Kidney (tissue), 14 donors: Measurements from ENCODE around the gene SLC9A6. TPM values are rescaled to one million over a fixed set of nuclear protein-coding genes. Genes with fewer than 3 reads are reported as not detected.
A peak's percentile ranks its signal among the peaks of the same experiment; 100 is the strongest.

Experiments
- DNase-seq, 5 donors: peaks; one replicate each; pipeline ENCODE4 v3.0.0-alpha.2; 2013 to 2020
- FAIRE-seq: peaks from 2 replicates; lab custom pipeline; 2012; peaks lifted over from hg19 to GRCh38; lab: Jason Lieb, UNC
- H3K27ac ChIP-seq, 2 donors: one replicate each; pipeline ENCODE4 v1.7.0; 2013; ENCODE audit warnings: low read depth in 2 of 2, low read length in 2 of 2, inconsistent platforms in 1 of 2
- H3K27me3 ChIP-seq: one replicate; pipeline ENCODE4 v1.7.1; 2013; ENCODE audit warnings: low read length, inconsistent platforms; ENCODE audit not compliant: control insufficient read depth, insufficient read depth
- H3K36me3 ChIP-seq, 3 donors: one replicate each; pipeline versions ENCODE4 v1.7.0 to v1.7.1; 2013; ENCODE audit warnings: low read length in 3 of 3, control low read depth in 1 of 3, inconsistent platforms in 1 of 3; ENCODE audit not compliant: insufficient read depth in 3 of 3, control insufficient read depth in 2 of 3
- H3K4me1 ChIP-seq, 3 donors: one replicate each; pipeline versions ENCODE4 v1.7.0 to v1.7.1; 2013; ENCODE audit warnings: low read length in 3 of 3, inconsistent platforms in 1 of 3, low read depth in 1 of 3; ENCODE audit not compliant: control insufficient read depth in 2 of 3, insufficient read depth in 2 of 3
- H3K4me3 ChIP-seq, 3 donors: one replicate each; pipeline versions ENCODE4 v1.7.0 to v1.8.1; 2013; ENCODE audit warnings: low read length in 3 of 3, control low read depth in 1 of 3, inconsistent platforms in 1 of 3
- H3K9ac ChIP-seq, 3 donors: one replicate each; pipeline versions ENCODE4 v1.7.0 to v1.7.1; 2013; ENCODE audit warnings: low read length in 3 of 3, control low read depth in 1 of 3, inconsistent platforms in 1 of 3
- H3K9me3 ChIP-seq, 3 donors: one replicate each; pipeline versions ENCODE4 v1.7.0 to v1.7.1; 2013; ENCODE audit warnings: low read length in 3 of 3, control low read depth in 1 of 3, inconsistent platforms in 1 of 3; ENCODE audit not compliant: control insufficient read depth in 2 of 3, insufficient read depth in 1 of 3
- CTCF ChIP-seq: IDR thresholded peaks from 3 replicates; pipeline ENCODE4 v1.5.1; 2012; ENCODE audit warnings: mild to moderate bottlenecking, moderate library complexity, borderline replicate concordance; ENCODE audit not compliant: insufficient read depth; ENCODE audit errors: extremely low read depth
- intact Hi-C: fragments of 100-400 bp; cut with DNase I; formaldehyde crosslinking; loops from one replicate; pipeline ENCODE4 v1.11.1; 2022
- polyA plus RNA-seq: library from polyadenylated mRNA; stranded (reverse); fragments of 350-450 nt; fragmentation: Illumina TruSeq; extraction: RNeasy Lipid Tissue Mini Kit (QIAGEN cat#74804); gene quantifications from one replicate; pipeline ENCODE4 v1.2.3, GENCODE V29; 2014; ENCODE audit warnings: low read depth, low replicate concordance; ENCODE audit not compliant: insufficient read depth
- total RNA-seq: library from RNA; stranded (reverse); fragmentation: NEBNext Ultra II Directional; extraction: Animal tissue kit (Norgen Biotek cat#: 25700); gene quantifications from one replicate; pipeline ENCODE4 v1.2.1, GENCODE V29; 2021
- donor health status: control.
- donor health status: control.
- donor health status: control.
- donor health status: control.
- donor health status: control.
- donor health status: DM: yes; HTN: yes; CAD: no.
- donor health status: Normal renal cell carcinoma (clear cell type).

The SLC9A6 gene
- total and polyA plus RNA-seq, 2 donors from 2014 or later = 7.2 to 14.1 TPM

- no peak for FAIRE-seq
Measured at GRCh38 chrX:135988245-135988644, 3.0 kb downstream of the SLC9A6 start.

GRCh38 chrX:136015016-136015415 lies 29.8 kb downstream of the SLC9A6 start:
- no peak for TF ChIP-seq CTCF

More at GRCh38 chrX:135988245-135988644, 3.0 kb downstream of the SLC9A6 start:
- Histone ChIP-seq H3K9me3 (no peaks in the 10 kb centered on the region), H3K27ac (no peak overlapping the region), H3K27me3 (peaks cover 2% of the 10 kb centered on the region), H3K4me3 (no peak overlapping the region), H3K9ac (no peak overlapping the region), H3K36me3 (no peaks in the 10 kb centered on the region), H3K4me1 (peaks cover 0 to under 1% (median 0%) of the 10 kb centered on the region in 3 donors)
- TF ChIP-seq CTCF = no peak
- intact Hi-C loops = no loop called here
- DNase-seq = no peak

DNA sequence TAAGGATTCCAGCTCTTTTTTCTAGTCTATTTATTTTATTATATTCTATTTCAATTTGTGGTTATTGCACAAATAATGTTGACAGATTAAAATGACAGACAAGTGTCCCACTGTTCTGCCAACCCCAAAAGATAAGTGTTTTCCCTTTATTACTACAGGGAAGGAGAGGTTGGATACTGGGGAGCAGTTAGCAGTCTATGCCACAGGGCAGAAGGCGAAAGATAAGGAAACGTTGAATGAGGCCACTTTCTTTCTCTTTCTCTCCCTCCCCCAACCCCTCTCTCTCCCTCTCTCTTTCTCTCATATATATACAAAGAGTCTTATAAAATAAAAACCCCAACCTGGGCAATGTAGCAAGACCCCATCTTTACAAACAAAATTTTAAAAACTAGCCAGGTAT lies 31.6 kb downstream of the SLC9A6 start:
- H3K9me3 ChIP-seq = no peaks in the 10 kb centered on the region
- no peak overlapping the region for H3K4me3 ChIP-seq
- intact Hi-C loops = no loop called here
- TF ChIP-seq CTCF = no peak
- DNase-seq = no peak
- no peaks in the 10 kb centered on the region for H3K4me1 ChIP-seq
- FAIRE-seq = no peak
- H3K27ac ChIP-seq = no peak overlapping the region
- peaks cover 2% of the 10 kb centered on the region for H3K27me3 ChIP-seq
- H3K9ac ChIP-seq = no peak overlapping the region
- H3K36me3 ChIP-seq = no peaks in the 10 kb centered on the region

More at GRCh38 chrX:136015016-136015415, 29.8 kb downstream of the SLC9A6 start:
- Histone ChIP-seq H3K27me3 (peaks cover 2% of the 10 kb centered on the region), H3K27ac (no peak overlapping the region), H3K9ac (no peak overlapping the region), H3K9me3 (no peaks in the 10 kb centered on the region), H3K4me3 (no peak overlapping the region), H3K4me1 (no peaks in the 10 kb centered on the region), H3K36me3 (no peaks in the 10 kb centered on the region)
- intact Hi-C loops = no loop called here
- no peak for FAIRE-seq
- peak in 2 of 5 donors; percentile 3 to 27 for DNase-seq

GRCh38 chrX:136019226-136019625 lies 34.0 kb downstream of the SLC9A6 start:
- Histone ChIP-seq H3K9me3 (no peaks in the 10 kb centered on the region), H3K9ac (no peak overlapping the region), H3K4me1 (no peaks in the 10 kb centered on the region), H3K4me3 (no peak overlapping the region), H3K27me3 (peaks cover 2% of the 10 kb centered on the region), H3K27ac (no peak overlapping the region), H3K36me3 (no peaks in the 10 kb centered on the region)
- intact Hi-C loops = no loop called here
- no peak for TF ChIP-seq CTCF
- no peak for DNase-seq
- no peak for FAIRE-seq
